ACC112 (cell line): ENCODE measurements around the gene HIGD1A.

Source experiments
- H2AFZ ChIP-seq: fragments of 200-600 bp; sonication (generic); one replicate; pipeline ENCODE4 v1.6.0; 2017; ENCODE audit warnings: antibody characterized with exemption, low read length; ENCODE audit not compliant: unreplicated experiment
- H3K27ac ChIP-seq: fragments of 200-600 bp; sonication (generic); 2 replicates; pipeline ENCODE4 v1.5.1; 2014; ENCODE audit warnings: low read depth, mild to moderate bottlenecking, antibody characterized with exemption, low read length, moderate library complexity
- H3K27me3 ChIP-seq: fragments of 200-600 bp; sonication (generic); 2 replicates; pipeline ENCODE4 v1.6.1; 2014; ENCODE audit warnings: mild to moderate bottlenecking, antibody characterized with exemption, low read length, moderate library complexity, mixed read lengths; ENCODE audit not compliant: insufficient read depth
- H3K36me3 ChIP-seq: fragments of 200-600 bp; sonication (generic); 2 replicates; pipeline ENCODE4 v1.6.1; 2016; ENCODE audit warnings: mild to moderate bottlenecking, antibody characterized with exemption, low read length, moderate library complexity, mixed read lengths; ENCODE audit not compliant: insufficient read depth
- H3K4me1 ChIP-seq: fragments of 200-600 bp; sonication (generic); one replicate; pipeline ENCODE4 v1.6.1; 2016; ENCODE audit warnings: low read length, mixed read lengths; ENCODE audit not compliant: insufficient read depth, unreplicated experiment, control insufficient read depth
- H3K4me3 ChIP-seq: fragments of 200-600 bp; sonication (generic); 2 replicates; pipeline ENCODE4 v1.5.1; 2014; ENCODE audit warnings: mild to moderate bottlenecking, low read depth, low read length
- H3K79me2 ChIP-seq: fragments of 200-600 bp; sonication (generic); one replicate; pipeline ENCODE4 v1.6.0; 2016; ENCODE audit warnings: low read length; ENCODE audit not compliant: control insufficient read depth, unreplicated experiment, insufficient read depth

Gene HIGD1A

GRCh38 chr3:42755681-42756578 is 48.4 kb downstream of the HIGD1A start:
- H2AFZ ChIP-seq = no peak overlapping the region
- no peaks in the 10 kb centered on the region for H3K36me3 ChIP-seq
- peaks cover 7% of the 10 kb centered on the region for H3K4me1 ChIP-seq
- H3K27me3 ChIP-seq = no peaks in the 10 kb centered on the region
- H3K79me2 ChIP-seq = no peaks in the 10 kb centered on the region
- H3K4me3 ChIP-seq = no peak overlapping the region
- no peak overlapping the region for H3K27ac ChIP-seq

GRCh38 chr3:42753757-42754156 is 50.5 kb downstream of the HIGD1A start:
- H3K4me1 ChIP-seq = no peaks in the 10 kb centered on the region
- no peak overlapping the region for H3K27ac ChIP-seq
- no peak overlapping the region for H2AFZ ChIP-seq
- no peak overlapping the region for H3K4me3 ChIP-seq
- H3K36me3 ChIP-seq = no peaks in the 10 kb centered on the region
- no peaks in the 10 kb centered on the region for H3K27me3 ChIP-seq
- H3K79me2 ChIP-seq = no peaks in the 10 kb centered on the region

GRCh38 chr3:42752961-42753360 is 51.3 kb downstream of the HIGD1A start:
- H3K4me3 ChIP-seq = no peak overlapping the region
- H3K36me3 ChIP-seq = no peaks in the 10 kb centered on the region
- no peak overlapping the region for H3K27ac ChIP-seq
- H2AFZ ChIP-seq = no peak overlapping the region
- H3K4me1 ChIP-seq = no peaks in the 10 kb centered on the region
- no peaks in the 10 kb centered on the region for H3K79me2 ChIP-seq
- H3K27me3 ChIP-seq = no peaks in the 10 kb centered on the region

GRCh38 chr3:42752441-42752840 is 51.8 kb downstream of the HIGD1A start:
- H3K36me3 ChIP-seq = no peaks in the 10 kb centered on the region
- no peak overlapping the region for H3K27ac ChIP-seq
- peaks cover 4% of the 10 kb centered on the region for H3K4me1 ChIP-seq

GRCh38 chr3:42751609-42752008 is 52.7 kb downstream of the HIGD1A start:
- Histone ChIP-seq H2AFZ (no peak overlapping the region), H3K79me2 (no peaks in the 10 kb centered on the region), H3K27ac (no peak overlapping the region), H3K4me1 (peaks cover 4% of the 10 kb centered on the region), H3K4me3 (no peak overlapping the region), H3K27me3 (no peaks in the 10 kb centered on the region), H3K36me3 (no peaks in the 10 kb centered on the region)

More at GRCh38 chr3:42752441-42752840, 51.8 kb downstream of the HIGD1A start:
- H3K4me3 ChIP-seq = no peak overlapping the region
- H3K79me2 ChIP-seq = no peaks in the 10 kb centered on the region
- no peaks in the 10 kb centered on the region for H3K27me3 ChIP-seq
- H2AFZ ChIP-seq = no peak overlapping the region

- peaks cover 4% of the 10 kb centered on the region for H3K4me1 ChIP-seq
- H3K27me3 ChIP-seq = no peaks in the 10 kb centered on the region
- no peak overlapping the region for H3K4me3 ChIP-seq
- no peak overlapping the region for H2AFZ ChIP-seq
- H3K36me3 ChIP-seq = no peaks in the 10 kb centered on the region
- H3K27ac ChIP-seq = no peak overlapping the region
- H3K79me2 ChIP-seq = no peaks in the 10 kb centered on the region
Measured at GRCh38 chr3:42750834-42751233, 53.5 kb downstream of the HIGD1A start.

- Histone ChIP-seq H3K79me2 (no peaks in the 10 kb centered on the region), H2AFZ (no peak overlapping the region), H3K36me3 (no peaks in the 10 kb centered on the region), H3K4me1 (peaks cover 4% of the 10 kb centered on the region), H3K4me3 (no peak overlapping the region), H3K27ac (no peak overlapping the region), H3K27me3 (no peaks in the 10 kb centered on the region)
Measured at GRCh38 chr3:42749753-42750231, 54.5 kb downstream of the HIGD1A start.

- no peak overlapping the region for H3K27ac ChIP-seq
- no peaks in the 10 kb centered on the region for H3K27me3 ChIP-seq
- H2AFZ ChIP-seq = no peak overlapping the region
- H3K4me1 ChIP-seq = peaks cover 4% of the 10 kb centered on the region
- H3K4me3 ChIP-seq = no peak overlapping the region
- H3K79me2 ChIP-seq = no peaks in the 10 kb centered on the region
- no peaks in the 10 kb centered on the region for H3K36me3 ChIP-seq
Measured at GRCh38 chr3:42749025-42749752, 55.1 kb downstream of the HIGD1A start.

- Histone ChIP-seq H3K4me1 (peaks cover 4% of the 10 kb centered on the region), H2AFZ (no peak overlapping the region), H3K4me3 (no peak overlapping the region), H3K27ac (no peak overlapping the region), H3K79me2 (no peaks in the 10 kb centered on the region), H3K27me3 (no peaks in the 10 kb centered on the region), H3K36me3 (no peaks in the 10 kb centered on the region)
Measured at GRCh38 chr3:42747581-42747980, 56.7 kb downstream of the HIGD1A start.

- no peak overlapping the region for H3K4me3 ChIP-seq
- no peak overlapping the region for H2AFZ ChIP-seq
- H3K79me2 ChIP-seq = no peaks in the 10 kb centered on the region
- peaks cover 4% of the 10 kb centered on the region for H3K4me1 ChIP-seq
- H3K36me3 ChIP-seq = no peaks in the 10 kb centered on the region
- no peaks in the 10 kb centered on the region for H3K27me3 ChIP-seq
- no peak overlapping the region for H3K27ac ChIP-seq
Measured at GRCh38 chr3:42746455-42747450, 57.5 kb downstream of the HIGD1A start.
